Keratinocyte (primary cell): Measurements from ENCODE around the gene LRP11. TPM values are rescaled to one million over a fixed set of nuclear protein-coding genes. Genes with fewer than 3 reads are reported as not detected.

ENCODE experiments used
- DNase-seq: peaks from one replicate; pipeline ENCODE4 v3.0.0-alpha.2; 2011; ENCODE audit warnings: low read depth, missing footprints, low spot score
- FAIRE-seq: peaks from 2 replicates; lab custom pipeline; 2011; peaks lifted over from hg19 to GRCh38; lab: Jason Lieb, UNC
- H2AFZ ChIP-seq: 2 replicates; pipeline ENCODE4 v1.6.0; 2012; ENCODE audit warnings: low read length, control low read depth, inconsistent platforms; ENCODE audit not compliant: control insufficient read depth
- H3K27ac ChIP-seq: 2 replicates; pipeline ENCODE4 v1.5.1; 2011; ENCODE audit warnings: low read length; ENCODE audit not compliant: control insufficient read depth, insufficient read depth
- H3K27me3 ChIP-seq: 3 replicates; pipeline ENCODE4 v1.6.0; 2011; ENCODE audit warnings: low read length; ENCODE audit not compliant: control insufficient read depth, insufficient read depth; ENCODE audit errors: extremely low read depth
- H3K36me3 ChIP-seq, 2 experiments: 2 replicates in 1 of 2; 3 replicates in 1 of 2; pipeline ENCODE4 v1.5.1; 2011; ENCODE audit warnings: low read length in 2 of 2, mild to moderate bottlenecking in 1 of 2; ENCODE audit not compliant: control insufficient read depth in 2 of 2, insufficient read depth in 2 of 2; ENCODE audit errors: extremely low read depth in 1 of 2
- H3K4me1 ChIP-seq: 3 replicates; pipeline ENCODE4 v1.5.1; 2011; ENCODE audit warnings: low read length; ENCODE audit not compliant: control insufficient read depth, insufficient read depth; ENCODE audit errors: extremely low read depth
- H3K4me2 ChIP-seq: 3 replicates; pipeline ENCODE4 v1.6.0; 2011; ENCODE audit warnings: low read depth, low read length; ENCODE audit not compliant: control insufficient read depth, insufficient read depth; ENCODE audit errors: extremely low read depth
- H3K4me3 ChIP-seq, 3 experiments: fragments of 200-600 bp in 1 of 3; sonication (generic) in 1 of 3; 2 replicates in 2 of 3; 3 replicates in 1 of 3; pipeline ENCODE4 v1.5.1; 2011 to 2016; ENCODE audit warnings: low read length in 3 of 3, mild to moderate bottlenecking in 3 of 3, control low read depth in 2 of 3, inconsistent platforms in 1 of 3, low read depth in 1 of 3, mixed read lengths in 1 of 3, mixed run types in 1 of 3, moderate library complexity in 1 of 3; ENCODE audit not compliant: control insufficient read depth in 2 of 3, insufficient read depth in 2 of 3; ENCODE audit errors: extremely low read depth in 1 of 3
- H3K79me2 ChIP-seq: 2 replicates; pipeline ENCODE4 v1.6.0; 2012; ENCODE audit warnings: low read length; ENCODE audit not compliant: control insufficient read depth, insufficient read depth
- H3K9ac ChIP-seq: 3 replicates; pipeline ENCODE4 v1.6.0; 2011; ENCODE audit warnings: low read length; ENCODE audit not compliant: control insufficient read depth, insufficient read depth; ENCODE audit errors: extremely low read depth
- H3K9me1 ChIP-seq: 3 replicates; pipeline ENCODE4 v1.6.0; 2011; ENCODE audit warnings: low read length; ENCODE audit not compliant: control insufficient read depth, insufficient read depth; ENCODE audit errors: extremely low read depth
- H3K9me3 ChIP-seq: 2 replicates; pipeline ENCODE4 v1.5.1; 2012; ENCODE audit warnings: low read depth, low read length; ENCODE audit not compliant: control insufficient read depth
- H4K20me1 ChIP-seq: 3 replicates; pipeline ENCODE4 v1.6.0; 2011; ENCODE audit warnings: low read length; ENCODE audit not compliant: control insufficient read depth, insufficient read depth; ENCODE audit errors: extremely low read depth
- CTCF ChIP-seq, 3 experiments: IDR thresholded peaks in 1 of 3; conservative IDR thresholded peaks in 1 of 3; optimal IDR thresholded peaks in 1 of 3; 2 replicates in 2 of 3; 3 replicates in 1 of 3; pipeline versions ENCODE3 to v1.5.1; 2011; ENCODE audit warnings: low read length in 3 of 3, mild to moderate bottlenecking in 3 of 3, moderate library complexity in 2 of 3, control low read depth in 1 of 3, inconsistent platforms in 1 of 3; ENCODE audit not compliant: insufficient read depth in 2 of 3; ENCODE audit errors: extremely low read depth in 1 of 3
- EZH2 ChIP-seq: IDR thresholded peaks from one replicate; pipeline ENCODE4 v1.6.1; 2012; ENCODE audit warnings: inconsistent platforms, mild to moderate bottlenecking, low read length, moderate library complexity
- dilution Hi-C: fragments of 300-500 bp; cut with MboI; formaldehyde crosslinking; loops from one replicate; pipeline ENCODE4 v1.7.0; 2020; ENCODE audit warnings: low sequenced_read_pairs; ENCODE audit not compliant: extremely low pct_ligation_motif_present
- polyA plus RNA-seq, 5 experiments: library from polyadenylated mRNA; depleted of rRNA in 3 of 5; stranded (reverse) in 3 of 5; stranded (forward) in 1 of 5; unstranded in 1 of 5; fragments of >200 nt; gene quantifications; 1 replicate in 1 of 5; 2 replicates in 3 of 5; 3 replicates in 1 of 5; pipeline versions ENCODE4 v1.2.1 to v1.2.3, GENCODE V29; 2011 to 2012; ENCODE audit warnings: missing spikeins in 2 of 5, low read depth in 1 of 5, low replicate concordance in 1 of 5

Gene LRP11
- polyA plus RNA-seq, 1 donor (not counting 4 experiments of a cell fraction or from before 2014, with no cell fraction given): 31.1 TPM

- H3K4me1 ChIP-seq: no peaks in the 10 kb centered on the region
- no peak overlapping the region for H3K9ac ChIP-seq
- H2AFZ ChIP-seq: no peak overlapping the region
- DNase-seq (no peak), FAIRE-seq (no peak)
- no peaks in the 10 kb centered on the region for H3K9me1 ChIP-seq
- H3K27ac ChIP-seq: no peak overlapping the region
- no peaks in the 10 kb centered on the region for H3K27me3 ChIP-seq
- dilution Hi-C loops: no loop called here
- no peaks in the 10 kb centered on the region for H3K79me2 ChIP-seq
- peaks cover 1% of the 10 kb centered on the region for H3K9me3 ChIP-seq
- H4K20me1 ChIP-seq: no peaks in the 10 kb centered on the region
- H3K4me3 ChIP-seq: no peak overlapping the region
- no peak overlapping the region for H3K4me2 ChIP-seq
- TF ChIP-seq EZH2 (no peak), CTCF (optimal IDR thresholded peaks at IDR 0.05 in 1 of 3, IDR thresholded peaks at IDR 0.05 in 1 of 3, conservative IDR thresholded peaks at IDR 0.05 in 1 of 3; ENCODE audit: extremely low read depth in 1 of 3, insufficient read depth in 2 of 3, low read length in 3 of 3) (no peak)
- H3K36me3 ChIP-seq: no peaks in the 10 kb centered on the region
Measured at GRCh38 chr6:149906405-149906804, 42.2 kb upstream of the LRP11 start.

GRCh38 chr6:149905911-149906371 is 41.8 kb upstream of the LRP11 start:
- Histone ChIP-seq H3K27ac (no peak overlapping the region), H3K4me1 (peaks cover 3% of the 10 kb centered on the region), H2AFZ (no peak overlapping the region), H3K79me2 (no peaks in the 10 kb centered on the region), H4K20me1 (no peaks in the 10 kb centered on the region), H3K9me3 (peaks cover 1% of the 10 kb centered on the region), H3K9me1 (no peaks in the 10 kb centered on the region), H3K4me2 (no peak overlapping the region), H3K36me3 (no peaks in the 10 kb centered on the region), H3K9ac (no peak overlapping the region), H3K4me3 (no peak overlapping the region), H3K27me3 (no peaks in the 10 kb centered on the region)
- dilution Hi-C loops: no loop called here
- TF ChIP-seq CTCF (optimal IDR thresholded peaks at IDR 0.05 in 1 of 3, IDR thresholded peaks at IDR 0.05 in 1 of 3, conservative IDR thresholded peaks at IDR 0.05 in 1 of 3; ENCODE audit: extremely low read depth in 1 of 3, insufficient read depth in 2 of 3, low read length in 3 of 3): no peak
- no peak for TF ChIP-seq EZH2
- FAIRE-seq (no peak), DNase-seq (no peak)
